GM12878 (cell line): ENCODE data around the gene DUS3L. TPM values are rescaled to one million over a fixed set of nuclear protein-coding genes. Genes with fewer than 3 reads are reported as not detected.

Experiments used
- ATAC-seq: fragments of 200-7000 bp; cut with Tn5 transposase; 3 replicates; pipeline ENCODE4 v1.9.1; 2020; ENCODE audit warnings: mild to moderate bottlenecking, moderate library complexity
- BruUV-seq: library from RNA; stranded (reverse); fragments of 400-500 nt; replicated peaks from 2 replicates; lab custom pipeline; 2021; lab: Mats Ljungman, UMichigan
- CTCF ChIA-PET: fragments of 300-600 bp; sonication (Branson Sonifier 250); formaldehyde crosslinking; extraction: SDS; loops from one replicate; lab custom pipeline; 2021; ENCODE audit warnings: inconsistent platforms; lab: Yijun Ruan, JAX
- POLR2A ChIA-PET: fragments of 350-600 bp; formaldehyde crosslinking; extraction: SDS; loops from one replicate; lab custom pipeline; 2021; ENCODE audit warnings: inconsistent platforms; lab: Charles Lee
- RAD21 ChIA-PET: fragments of 300-600 bp; sonication (Branson Sonifier 250); formaldehyde crosslinking; loops from one replicate; lab custom pipeline; 2023; ENCODE audit warnings: antibody characterized with exemption; ENCODE audit not compliant: unreplicated experiment; lab: Charles Lee
- SMC1A ChIA-PET: fragments of 300-600 bp; sonication (Branson Sonifier 250); formaldehyde crosslinking; loops from one replicate; lab custom pipeline; 2023; ENCODE audit not compliant: unreplicated experiment, uncharacterized antibody; lab: Charles Lee
- DNase-seq: peaks from one replicate; pipeline ENCODE4 v3.0.0-alpha.2; 2011; ENCODE audit warnings: low read depth, low spot score
- FAIRE-seq: peaks from 3 replicates; lab custom pipeline; 2011; peaks lifted over from hg19 to GRCh38; lab: Jason Lieb, UNC
- H2AFZ ChIP-seq: 2 replicates; pipeline ENCODE4 v1.6.0; 2011; ENCODE audit warnings: low read depth, low read length, control low read depth; ENCODE audit not compliant: control insufficient read depth
- H3K27ac ChIP-seq: 2 replicates; pipeline ENCODE4 v1.5.1; 2011; ENCODE audit warnings: control low read depth; ENCODE audit not compliant: control insufficient read depth, insufficient read depth
- H3K27me3 ChIP-seq, 2 experiments: replicated peaks in 1 of 2; 2 replicates each; pipeline versions ENCODE4 v1.6.0 to v1.6.1; 2011; ENCODE audit warnings: low read length in 1 of 2; ENCODE audit not compliant: control insufficient read depth in 2 of 2, insufficient read depth in 2 of 2
- H3K36me3 ChIP-seq, 2 experiments: 2 replicates each; pipeline ENCODE4 v1.5.1; 2011; ENCODE audit warnings: low read length in 1 of 2; ENCODE audit not compliant: control insufficient read depth in 2 of 2, insufficient read depth in 2 of 2
- H3K4me1 ChIP-seq: 2 replicates; pipeline ENCODE4 v1.6.1; 2011; ENCODE audit warnings: mild to moderate bottlenecking, low read length, moderate library complexity, mixed read lengths; ENCODE audit not compliant: control insufficient read depth, insufficient read depth
- H3K4me2 ChIP-seq: 2 replicates; pipeline ENCODE4 v1.6.0; 2011; ENCODE audit warnings: control low read depth; ENCODE audit not compliant: control insufficient read depth, insufficient read depth
- H3K4me3 ChIP-seq: fragments of 200-600 bp; sonication (generic); 2 replicates; pipeline ENCODE4 v1.5.1; 2016
- H3K79me2 ChIP-seq: 2 replicates; pipeline ENCODE4 v1.6.0; 2011; ENCODE audit warnings: low read length; ENCODE audit not compliant: control insufficient read depth, insufficient read depth
- H3K9ac ChIP-seq: 2 replicates; pipeline ENCODE4 v1.8.0; 2011; ENCODE audit warnings: low read length, control low read depth, mixed read lengths; ENCODE audit not compliant: control insufficient read depth, insufficient read depth
- H3K9me3 ChIP-seq: replicated peaks from 3 replicates; pipeline ENCODE4 v1.5.1; 2011; ENCODE audit warnings: mild to moderate bottlenecking, low read length; ENCODE audit not compliant: control insufficient read depth, insufficient read depth
- H4K20me1 ChIP-seq: 2 replicates; pipeline ENCODE4 v1.6.0; 2011; ENCODE audit not compliant: control insufficient read depth, insufficient read depth
- BACH1 ChIP-seq: fragments of 450-650 bp; IDR thresholded peaks from 2 replicates; pipeline ENCODE4 v1.6.1; 2017; ENCODE audit warnings: mild to moderate bottlenecking, borderline replicate concordance
- CHD4 ChIP-seq: fragments of 200-600 bp; sonication (generic); IDR thresholded peaks from 2 replicates; pipeline ENCODE4 v1.6.1; 2016; ENCODE audit warnings: mild to moderate bottlenecking
- SMARCA5 ChIP-seq: fragments of 450-650 bp; IDR thresholded peaks from 2 replicates; pipeline ENCODE4 v1.6.1; 2017; ENCODE audit warnings: mild to moderate bottlenecking
- WGBS: methylation state at CpG from one replicate; pipeline ENCODE4 v1.1.6; 2016; ENCODE audit warnings: low lambda C conversion rate; ENCODE audit not compliant: insufficient replicate concordance, insufficient coverage; ENCODE audit errors: missing lambda C conversion rate; 5-methylcytosine and 5-hydroxymethylcytosine counted together
- in situ Hi-C: fragments of 300-500 bp; cut with MboI; formaldehyde crosslinking; loops from 9 replicates; pipeline ENCODE4 v1.14.3; 2018; ENCODE audit warnings: mixed read lengths
- intact Hi-C: fragments of 100-400 bp; cut with micrococcal nuclease; formaldehyde crosslinking; loops from one replicate; pipeline ENCODE4 v1.14.2; 2022; ENCODE audit not compliant: unreplicated experiment
- polyA plus RNA-seq, 11 experiments: library from polyadenylated mRNA; depleted of rRNA in 4 of 11; unstranded in 6 of 11; stranded (reverse) in 5 of 11; fragments of >200 nt; fragmentation: Nextera tagmentation in 4 of 11; fragmentation: Illumina TruSeq in 1 of 11; extraction: Ambion mirVana in 4 of 11; extraction: Trizol in 1 of 11; gene quantifications; 1 replicate in 1 of 11; 2 replicates in 10 of 11; pipeline versions ENCODE4 v1.2.1 to v1.2.3, GENCODE V29; 2011 to 2016; ENCODE audit warnings: inconsistent platforms in 2 of 11, missing spikeins in 2 of 11, low read depth in 1 of 11
- total RNA-seq, 4 experiments: library from RNA; depleted of rRNA in 3 of 4; stranded (reverse); fragments of >200 nt in 3 of 4; fragmentation: Illumina TruSeq in 1 of 4; extraction: Trizol in 1 of 4; gene quantifications; 2 replicates each; pipeline versions ENCODE4 v1.2.1 to v1.2.3, GENCODE V29; 2013 to 2021
- TF ChIP-seq, protein P1 (sequence below): IDR thresholded peaks from 2 replicates; pipeline ENCODE4 v1.6.1; 2011; ENCODE audit warnings: borderline replicate concordance, low read depth, mild to moderate bottlenecking, moderate library complexity, low read length; ENCODE audit not compliant: insufficient read depth, poor library complexity, severe bottlenecking
- TF ChIP-seq, protein P2 (sequence below): IDR thresholded peaks from 2 replicates; pipeline ENCODE4 v1.6.1; 2012; ENCODE audit warnings: low read depth, low read length, improper control_type of control experiment

The DUS3L gene
- total and polyA plus RNA-seq, 10 of the 15 experiments (the other 5 are each of a cell fraction or from before 2014, with no cell fraction given) = 0.64 to 47.6 (median 31.1) TPM

DNA sequence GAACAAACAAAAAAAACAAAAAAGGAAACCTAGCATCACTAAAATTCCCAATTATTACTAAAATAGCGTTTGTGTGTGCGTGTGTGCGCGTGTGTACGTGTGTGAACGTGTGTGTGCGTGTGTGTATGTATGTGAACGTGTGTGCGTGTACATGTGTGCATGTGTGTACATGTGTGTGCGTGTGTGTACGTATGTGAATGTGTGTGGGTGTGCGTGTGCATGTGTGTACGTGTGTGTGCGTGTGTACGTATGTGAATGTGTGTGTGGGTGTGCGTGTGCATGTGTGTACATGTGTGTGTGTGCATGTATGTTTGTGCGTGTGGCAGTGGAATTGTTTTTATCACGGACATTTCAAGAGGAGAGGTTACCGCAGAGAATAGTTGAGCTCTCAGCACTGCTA lies 48.9 kb downstream of the DUS3L start:
- WGBS = 66% methylated on average over 19 of the region's 19 CpGs
- ChIA-PET RAD21 (no interaction called here), POLR2A (no interaction called here), SMC1A (interaction anchor here (0.6 kb wide), 1 partner anchor 629 kb away, joined by 3 read pairs; no protein-coding TSS in a partner anchor), CTCF (no interaction called here)
- Histone ChIP-seq H3K9ac (no peak overlapping the region), H3K4me2 (no peak overlapping the region), H3K27me3 (no peaks in the 10 kb centered on the region), H3K79me2 (no peaks in the 10 kb centered on the region), H3K4me1 (no peaks in the 10 kb centered on the region), H3K4me3 (no peak overlapping the region), H3K27ac (no peak overlapping the region), H4K20me1 (no peaks in the 10 kb centered on the region), H3K9me3 (no peaks in the 10 kb centered on the region), H2AFZ (no peak overlapping the region), H3K36me3 (no peaks in the 10 kb centered on the region)
- ATAC-seq (no peak), FAIRE-seq (no peak), DNase-seq (no peak)
- BruUV-seq = no TSS peak
- no peak for TF ChIP-seq CHD4
- TF ChIP-seq, protein P1, sequence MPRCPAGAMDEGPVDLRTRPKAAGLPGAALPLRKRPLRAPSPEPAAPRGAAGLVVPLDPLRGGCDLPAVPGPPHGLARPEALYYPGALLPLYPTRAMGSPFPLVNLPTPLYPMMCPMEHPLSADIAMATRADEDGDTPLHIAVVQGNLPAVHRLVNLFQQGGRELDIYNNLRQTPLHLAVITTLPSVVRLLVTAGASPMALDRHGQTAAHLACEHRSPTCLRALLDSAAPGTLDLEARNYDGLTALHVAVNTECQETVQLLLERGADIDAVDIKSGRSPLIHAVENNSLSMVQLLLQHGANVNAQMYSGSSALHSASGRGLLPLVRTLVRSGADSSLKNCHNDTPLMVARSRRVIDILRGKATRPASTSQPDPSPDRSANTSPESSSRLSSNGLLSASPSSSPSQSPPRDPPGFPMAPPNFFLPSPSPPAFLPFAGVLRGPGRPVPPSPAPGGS = peak; percentile 86
- TF ChIP-seq, protein P2, sequence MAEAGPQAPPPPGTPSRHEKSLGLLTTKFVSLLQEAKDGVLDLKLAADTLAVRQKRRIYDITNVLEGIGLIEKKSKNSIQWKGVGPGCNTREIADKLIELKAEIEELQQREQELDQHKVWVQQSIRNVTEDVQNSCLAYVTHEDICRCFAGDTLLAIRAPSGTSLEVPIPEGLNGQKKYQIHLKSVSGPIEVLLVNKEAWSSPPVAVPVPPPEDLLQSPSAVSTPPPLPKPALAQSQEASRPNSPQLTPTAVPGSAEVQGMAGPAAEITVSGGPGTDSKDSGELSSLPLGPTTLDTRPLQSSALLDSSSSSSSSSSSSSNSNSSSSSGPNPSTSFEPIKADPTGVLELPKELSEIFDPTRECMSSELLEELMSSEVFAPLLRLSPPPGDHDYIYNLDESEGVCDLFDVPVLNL = no peak
- no peak for TF ChIP-seq SMARCA5
- in situ Hi-C loops = no loop called here
- intact Hi-C loops = no loop called here

DNA sequence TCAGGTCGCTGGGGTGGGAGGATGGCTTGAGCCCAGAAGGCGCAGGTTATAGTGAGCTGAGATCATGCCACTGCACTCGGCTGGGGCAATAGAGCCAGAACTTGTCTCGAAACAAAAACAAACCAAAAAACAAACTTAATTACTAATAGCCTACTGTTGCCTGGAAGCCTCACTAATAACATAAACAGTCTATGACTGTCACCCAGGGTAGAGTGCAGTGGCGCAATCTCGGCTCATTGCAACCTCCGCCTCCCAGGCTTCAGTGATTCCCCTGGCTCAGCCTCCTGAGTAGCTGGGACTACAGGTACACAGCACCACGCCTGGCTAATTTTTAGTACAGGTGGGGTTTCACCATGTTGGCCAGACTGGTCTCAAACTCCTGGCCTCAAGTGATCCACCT lies 52.5 kb downstream of the DUS3L start:
- no peak overlapping the region for H2AFZ ChIP-seq
- no peak overlapping the region for H3K9ac ChIP-seq
- DNase-seq (no peak), FAIRE-seq (no peak), ATAC-seq (no peak)
- no peaks in the 10 kb centered on the region for H3K79me2 ChIP-seq
- in situ Hi-C loops (no loop called here), intact Hi-C loops (no loop called here)
- H3K27ac ChIP-seq = no peak overlapping the region
- no peaks in the 10 kb centered on the region for H3K4me1 ChIP-seq
- POLR2A ChIA-PET = interaction anchor here (0.5 kb wide), 1 partner anchor 561 kb away, joined by 4 read pairs; no protein-coding TSS in a partner anchor
- SMC1A ChIA-PET = no interaction called here
- H3K4me2 ChIP-seq = no peak overlapping the region
- H3K27me3 ChIP-seq = no peaks in the 10 kb centered on the region
- RAD21 ChIA-PET = no interaction called here
- H3K9me3 ChIP-seq = no peaks in the 10 kb centered on the region
- no peak overlapping the region for H3K4me3 ChIP-seq
- TF ChIP-seq BACH1 = no peak
- BruUV-seq = no TSS peak
- CTCF ChIA-PET = interaction anchor here (0.6 kb wide), 1 partner anchor 271 kb away, joined by 4 read pairs; no protein-coding TSS in a partner anchor
- WGBS = 35% methylated on average over 8 of the region's 8 CpGs
- H4K20me1 ChIP-seq = no peaks in the 10 kb centered on the region
- no peaks in the 10 kb centered on the region for H3K36me3 ChIP-seq

Other genes with a start within 250 kb of the DUS3L start
Only the 7 nearest of the 17 such genes appear.
- 85.0 and 92.7 TPM in 2 replicates for gene LONP1, start 71.0 kb downstream of the DUS3L start, total RNA-seq (2014; rRNA removed)
- 38.6 and 44.0 TPM in 2 replicates for gene LONP1, start 71.0 kb downstream of the DUS3L start, total RNA-seq (2014; rRNA removed; fragmentation: Illumina TruSeq; extraction: Trizol)
- gene LONP1, start 71.0 kb downstream of the DUS3L start, total RNA-seq (2021) = 136 and 137 TPM in 2 replicates
- gene LONP1, start 71.0 kb downstream of the DUS3L start, polyA plus RNA-seq (2011; rRNA removed) = 31.3 and 51.1 TPM in 2 replicates
- 8.2 and 35.5 TPM in 2 replicates for gene LONP1, start 71.0 kb downstream of the DUS3L start, polyA plus RNA-seq (2014; fragmentation: Illumina TruSeq; extraction: Trizol)
- gene LONP1, start 71.0 kb downstream of the DUS3L start, polyA plus RNA-seq (2014; fragmentation: Nextera tagmentation; extraction: Ambion mirVana) = 1 to 10 TPM in 1 of 2 experiments, under 1 TPM in 1; 0.61 to 3.2 TPM
- 67.8 and 92.2 TPM in 2 replicates for gene LONP1, start 71.0 kb downstream of the DUS3L start, polyA plus RNA-seq (2014; rRNA removed)
- 100 to 1,000 TPM in 1 of 2 experiments, 10 to 100 TPM in 1; 86.5 to 100 TPM for gene LONP1, start 71.0 kb downstream of the DUS3L start, polyA plus RNA-seq (2016; fragmentation: Nextera tagmentation; extraction: Ambion mirVana)
- gene CATSPERD, start 70.5 kb downstream of the DUS3L start, total RNA-seq (2014; rRNA removed) = not detected in 2 replicates
- not detected in 2 replicates for gene CATSPERD, start 70.5 kb downstream of the DUS3L start, total RNA-seq (2014; rRNA removed; fragmentation: Illumina TruSeq; extraction: Trizol)
- gene CATSPERD, start 70.5 kb downstream of the DUS3L start, total RNA-seq (2021) = 0.10 TPM in 1 of 2 replicates, not detected in the other
- gene CATSPERD, start 70.5 kb downstream of the DUS3L start, polyA plus RNA-seq (2011; rRNA removed) = 0.11 TPM in 1 of 2 replicates, not detected in the other
- not detected in 2 replicates for gene CATSPERD, start 70.5 kb downstream of the DUS3L start, polyA plus RNA-seq (2014; fragmentation: Illumina TruSeq; extraction: Trizol)
- gene CATSPERD, start 70.5 kb downstream of the DUS3L start, polyA plus RNA-seq (2014; fragmentation: Nextera tagmentation; extraction: Ambion mirVana) = under 1 TPM in 1 of 2 experiments, not detected in 1; 0.02 TPM
- gene CATSPERD, start 70.5 kb downstream of the DUS3L start, polyA plus RNA-seq (2014; rRNA removed) = 0.06 TPM in 1 of 2 replicates, not detected in the other
- under 1 TPM; 0.21 to 0.38 TPM for gene CATSPERD, start 70.5 kb downstream of the DUS3L start, polyA plus RNA-seq (2016; fragmentation: Nextera tagmentation; extraction: Ambion mirVana)
- 2.2 and 2.8 TPM in 2 replicates for gene PRR22, start 6.4 kb downstream of the DUS3L start, total RNA-seq (2014; rRNA removed)
- gene PRR22, start 6.4 kb downstream of the DUS3L start, total RNA-seq (2014; rRNA removed; fragmentation: Illumina TruSeq; extraction: Trizol) = 0.31 and 0.32 TPM in 2 replicates
- gene PRR22, start 6.4 kb downstream of the DUS3L start, total RNA-seq (2021) = 2.5 and 3.1 TPM in 2 replicates
- 0.37 and 0.81 TPM in 2 replicates for gene PRR22, start 6.4 kb downstream of the DUS3L start, polyA plus RNA-seq (2011; rRNA removed)
- gene PRR22, start 6.4 kb downstream of the DUS3L start, polyA plus RNA-seq (2014; fragmentation: Illumina TruSeq; extraction: Trizol) = 0.34 TPM in 1 of 2 replicates, not detected in the other
- gene PRR22, start 6.4 kb downstream of the DUS3L start, polyA plus RNA-seq (2014; fragmentation: Nextera tagmentation; extraction: Ambion mirVana) = not detected
- gene PRR22, start 6.4 kb downstream of the DUS3L start, polyA plus RNA-seq (2014; rRNA removed) = 4.4 and 5.4 TPM in 2 replicates
- gene PRR22, start 6.4 kb downstream of the DUS3L start, polyA plus RNA-seq (2016; fragmentation: Nextera tagmentation; extraction: Ambion mirVana) = 1 to 10 TPM; 1.2 to 1.4 TPM
- not detected in 2 replicates for gene NRTN, start 13.9 kb upstream of the DUS3L start, total RNA-seq (2014; rRNA removed)
- not detected in 2 replicates for gene NRTN, start 13.9 kb upstream of the DUS3L start, total RNA-seq (2014; rRNA removed; fragmentation: Illumina TruSeq; extraction: Trizol)
- gene NRTN, start 13.9 kb upstream of the DUS3L start, total RNA-seq (2021) = not detected in 2 replicates
- gene NRTN, start 13.9 kb upstream of the DUS3L start, polyA plus RNA-seq (2011; rRNA removed) = not detected in 2 replicates
- gene NRTN, start 13.9 kb upstream of the DUS3L start, polyA plus RNA-seq (2014; fragmentation: Illumina TruSeq; extraction: Trizol) = not detected in 2 replicates
- not detected for gene NRTN, start 13.9 kb upstream of the DUS3L start, polyA plus RNA-seq (2014; fragmentation: Nextera tagmentation; extraction: Ambion mirVana)
- gene NRTN, start 13.9 kb upstream of the DUS3L start, polyA plus RNA-seq (2014; rRNA removed) = 0.28 TPM in 1 of 2 replicates, not detected in the other
- gene NRTN, start 13.9 kb upstream of the DUS3L start, polyA plus RNA-seq (2016; fragmentation: Nextera tagmentation; extraction: Ambion mirVana) = not detected
- not detected in 2 replicates for gene FUT6, start 48.5 kb upstream of the DUS3L start, total RNA-seq (2014; rRNA removed)
- gene FUT6, start 48.5 kb upstream of the DUS3L start, total RNA-seq (2014; rRNA removed; fragmentation: Illumina TruSeq; extraction: Trizol) = not detected in 2 replicates
- not detected in 2 replicates for gene FUT6, start 48.5 kb upstream of the DUS3L start, total RNA-seq (2021)
- gene FUT6, start 48.5 kb upstream of the DUS3L start, polyA plus RNA-seq (2011; rRNA removed) = not detected in 2 replicates
- gene FUT6, start 48.5 kb upstream of the DUS3L start, polyA plus RNA-seq (2014; fragmentation: Illumina TruSeq; extraction: Trizol) = not detected in 2 replicates
- gene FUT6, start 48.5 kb upstream of the DUS3L start, polyA plus RNA-seq (2014; fragmentation: Nextera tagmentation; extraction: Ambion mirVana) = not detected
- not detected in 2 replicates for gene FUT6, start 48.5 kb upstream of the DUS3L start, polyA plus RNA-seq (2014; rRNA removed)
- gene FUT6, start 48.5 kb upstream of the DUS3L start, polyA plus RNA-seq (2016; fragmentation: Nextera tagmentation; extraction: Ambion mirVana) = not detected
- gene FUT3, start 60.3 kb upstream of the DUS3L start, total RNA-seq (2014; rRNA removed) = not detected in 2 replicates
- gene FUT3, start 60.3 kb upstream of the DUS3L start, total RNA-seq (2014; rRNA removed; fragmentation: Illumina TruSeq; extraction: Trizol) = not detected in 2 replicates
- gene FUT3, start 60.3 kb upstream of the DUS3L start, total RNA-seq (2021) = 0.31 TPM in 1 of 2 replicates, not detected in the other
- not detected in 2 replicates for gene FUT3, start 60.3 kb upstream of the DUS3L start, polyA plus RNA-seq (2011; rRNA removed)
- gene FUT3, start 60.3 kb upstream of the DUS3L start, polyA plus RNA-seq (2014; fragmentation: Illumina TruSeq; extraction: Trizol) = 0.07 TPM in 1 of 2 replicates, not detected in the other
- not detected for gene FUT3, start 60.3 kb upstream of the DUS3L start, polyA plus RNA-seq (2014; fragmentation: Nextera tagmentation; extraction: Ambion mirVana)
- 0.04 and 0.10 TPM in 2 replicates for gene FUT3, start 60.3 kb upstream of the DUS3L start, polyA plus RNA-seq (2014; rRNA removed)
- gene FUT3, start 60.3 kb upstream of the DUS3L start, polyA plus RNA-seq (2016; fragmentation: Nextera tagmentation; extraction: Ambion mirVana) = not detected
- not detected in 2 replicates for gene FUT5, start 79.4 kb upstream of the DUS3L start, total RNA-seq (2014; rRNA removed)
- not detected in 2 replicates for gene FUT5, start 79.4 kb upstream of the DUS3L start, total RNA-seq (2014; rRNA removed; fragmentation: Illumina TruSeq; extraction: Trizol)
- gene FUT5, start 79.4 kb upstream of the DUS3L start, total RNA-seq (2021) = not detected in 2 replicates
- not detected in 2 replicates for gene FUT5, start 79.4 kb upstream of the DUS3L start, polyA plus RNA-seq (2011; rRNA removed)
- not detected in 2 replicates for gene FUT5, start 79.4 kb upstream of the DUS3L start, polyA plus RNA-seq (2014; fragmentation: Illumina TruSeq; extraction: Trizol)
- gene FUT5, start 79.4 kb upstream of the DUS3L start, polyA plus RNA-seq (2014; fragmentation: Nextera tagmentation; extraction: Ambion mirVana) = not detected
- not detected in 2 replicates for gene FUT5, start 79.4 kb upstream of the DUS3L start, polyA plus RNA-seq (2014; rRNA removed)
- gene FUT5, start 79.4 kb upstream of the DUS3L start, polyA plus RNA-seq (2016; fragmentation: Nextera tagmentation; extraction: Ambion mirVana) = not detected